ENCODE measurements around the gene FNIP2. TPM values are rescaled to one million over a fixed set of nuclear protein-coding genes. Genes with fewer than 3 reads are reported as not detected.

FNIP2 gene
- total and polyA plus RNA-seq, 2 donors (not counting 1 experiment from before 2014, with no cell fraction given): 0.03 to 0.17 TPM

DNA sequence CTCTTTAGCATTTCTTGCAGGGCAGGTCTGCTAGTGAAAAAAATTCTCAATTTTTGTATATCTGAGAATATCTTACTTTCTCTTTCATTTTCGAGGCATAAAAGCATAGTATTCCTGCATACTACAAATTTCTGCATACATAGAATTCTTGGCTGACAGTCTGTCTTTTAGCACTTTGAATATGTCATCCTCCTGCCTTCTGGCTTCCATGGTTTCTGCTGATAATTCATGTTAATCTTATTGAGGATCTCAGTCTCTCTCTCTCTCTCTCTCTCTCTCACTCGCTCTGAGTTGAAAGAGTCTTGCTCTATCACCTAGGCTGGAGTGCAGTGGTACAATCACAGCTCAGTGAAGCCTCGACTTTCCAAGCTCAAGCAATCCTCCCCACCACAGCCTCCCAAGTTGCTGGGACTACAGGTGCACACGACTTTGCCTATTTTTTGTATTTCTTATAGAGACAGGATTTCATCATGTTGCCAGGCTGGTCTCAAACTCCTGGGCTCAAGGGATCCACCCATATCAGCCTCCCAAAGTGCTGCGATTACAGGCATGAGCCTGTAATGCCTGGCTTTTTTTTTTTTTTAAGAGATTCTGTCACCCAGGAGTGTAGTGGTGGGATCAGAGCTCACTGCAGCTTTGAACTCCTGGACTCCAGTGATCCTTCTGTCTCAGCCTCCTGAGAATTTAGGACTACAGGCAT is 161.3 kb downstream of the FNIP2 start:
- H3K4me3 Mint-ChIP-seq: peak overlapping the region; percentile 54
- H2AFZ ChIP-seq (ENCODE audit: insufficient read depth, low read depth, low read length, poor library complexity, severe bottlenecking): peak overlapping the region; percentile 63
- no peaks in the 10 kb centered on the region for H3K79me2 ChIP-seq (ENCODE audit: control insufficient read depth, insufficient read depth, low read length)
- no peak overlapping the region for H3K4me3 ChIP-seq (ENCODE audit: control extremely low read depth in 1 of 5, extremely low read depth in 1 of 5, insufficient read depth in 1 of 5, low read depth in 2 of 5, low read length in 4 of 5)
- H3K9me3 ChIP-seq (ENCODE audit: control extremely low read depth in 1 of 3, control insufficient read depth in 2 of 3, insufficient read depth in 1 of 3, low read length in 2 of 3): peaks cover 0 to 12% (median 0%) of the 10 kb centered on the region in 3 donors
- TF ChIP-seq EZH2 (IDR thresholded peaks at IDR 0.05; ENCODE audit: borderline replicate concordance, insufficient read depth, low read depth, low read length, poor library complexity, severe bottlenecking): no peak
- TF ChIP-seq, protein P1, sequence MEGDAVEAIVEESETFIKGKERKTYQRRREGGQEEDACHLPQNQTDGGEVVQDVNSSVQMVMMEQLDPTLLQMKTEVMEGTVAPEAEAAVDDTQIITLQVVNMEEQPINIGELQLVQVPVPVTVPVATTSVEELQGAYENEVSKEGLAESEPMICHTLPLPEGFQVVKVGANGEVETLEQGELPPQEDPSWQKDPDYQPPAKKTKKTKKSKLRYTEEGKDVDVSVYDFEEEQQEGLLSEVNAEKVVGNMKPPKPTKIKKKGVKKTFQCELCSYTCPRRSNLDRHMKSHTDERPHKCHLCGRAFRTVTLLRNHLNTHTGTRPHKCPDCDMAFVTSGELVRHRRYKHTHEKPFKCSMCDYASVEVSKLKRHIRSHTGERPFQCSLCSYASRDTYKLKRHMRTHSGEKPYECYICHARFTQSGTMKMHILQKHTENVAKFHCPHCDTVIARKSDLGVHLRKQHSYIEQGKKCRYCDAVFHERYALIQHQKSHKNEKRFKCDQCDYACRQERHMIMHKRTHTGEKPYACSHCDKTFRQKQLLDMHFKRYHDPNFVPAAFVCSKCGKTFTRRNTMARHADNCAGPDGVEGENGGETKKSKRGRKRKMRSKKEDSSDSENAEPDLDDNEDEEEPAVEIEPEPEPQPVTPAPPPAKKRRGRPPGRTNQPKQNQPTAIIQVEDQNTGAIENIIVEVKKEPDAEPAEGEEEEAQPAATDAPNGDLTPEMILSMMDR (IDR thresholded peaks at IDR 0.05): no peak
- WGBS (ENCODE audit: insufficient coverage): no CpG with 5 or more reads among the region's 5 CpGs
- H3K9ac ChIP-seq (ENCODE audit: low read length): peak overlapping the region; percentile 19
- H3K36me3 ChIP-seq (replicated peaks in 1 of 2; ENCODE audit: control extremely low read depth in 1 of 2, control insufficient read depth in 1 of 2, extremely low read depth in 1 of 2, insufficient read depth in 2 of 2, low read length in 1 of 2): no peaks in the 10 kb centered on the region
- H3K27me3 Mint-ChIP-seq: no peaks in the 10 kb centered on the region
- intact Hi-C loops (cut with micrococcal nuclease): no loop called here
- no peaks in the 10 kb centered on the region for H4K20me1 ChIP-seq (ENCODE audit: control insufficient read depth, insufficient read depth, low read length, poor library complexity, severe bottlenecking)
- H3K27ac Mint-ChIP-seq: no peak overlapping the region
- DNase-seq: no peak
- peaks cover 0 to 1% (median 0%) of the 10 kb centered on the region in 4 experiments for H3K27me3 ChIP-seq (replicated peaks in 1 of 4; ENCODE audit: control extremely low read depth in 1 of 4, control insufficient read depth in 3 of 4, insufficient read depth in 4 of 4, low read length in 3 of 4)
- peaks cover 0 to 3% of the 10 kb centered on the region in 2 donors for H3K4me1 ChIP-seq (ENCODE audit: control insufficient read depth in 2 of 2, insufficient read depth in 2 of 2, low read length in 2 of 2)
- H3K4me2 ChIP-seq (replicated peaks; ENCODE audit: low read depth, low read length, poor library complexity, severe bottlenecking): peak overlapping the region; percentile 40
- no peaks in the 10 kb centered on the region for H3K9me3 Mint-ChIP-seq (ENCODE audit: insufficient read depth)
- no peak for ATAC-seq (ENCODE audit: low read depth)
- H3K4me1 Mint-ChIP-seq: peaks cover 4% of the 10 kb centered on the region
- H3K27ac ChIP-seq (ENCODE audit: low read length in 2 of 2): no peak overlapping the region
- ChIA-PET POLR2A (no interaction called here), CTCF (no interaction called here)

DNA sequence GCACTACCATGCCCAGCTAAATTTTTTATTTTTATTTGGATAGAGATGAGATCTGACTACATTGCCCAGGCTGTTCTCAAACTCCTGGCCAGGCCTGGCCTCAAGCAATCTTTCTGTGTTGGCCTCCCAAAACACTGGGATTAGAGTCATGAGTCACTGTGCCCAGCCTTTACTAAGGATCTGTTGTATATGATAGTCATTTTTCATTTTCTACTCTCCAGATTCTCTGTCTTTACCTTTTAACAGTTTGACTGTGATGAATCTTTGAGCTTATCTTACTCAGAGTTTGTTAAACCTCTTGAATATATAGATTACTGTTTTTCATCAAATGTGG is 161.8 kb downstream of the FNIP2 start:
- H3K27me3 ChIP-seq (replicated peaks in 1 of 4; ENCODE audit: control extremely low read depth in 1 of 4, control insufficient read depth in 3 of 4, insufficient read depth in 4 of 4, low read length in 3 of 4): peaks cover 0 to 3% (median 0%) of the 10 kb centered on the region in 4 experiments
- Mint-ChIP-seq H3K27me3 (no peaks in the 10 kb centered on the region), H3K27ac (no peak overlapping the region), H3K4me3 (no peak overlapping the region), H3K4me1 (peaks cover 4% of the 10 kb centered on the region), H3K9me3 (ENCODE audit: insufficient read depth) (no peaks in the 10 kb centered on the region)
- POLR2A ChIA-PET: no interaction called here
- H2AFZ ChIP-seq (ENCODE audit: insufficient read depth, low read depth, low read length, poor library complexity, severe bottlenecking): peak overlapping the region; percentile 63
- no peaks in the 10 kb centered on the region for H3K79me2 ChIP-seq (ENCODE audit: control insufficient read depth, insufficient read depth, low read length)
- no peak overlapping the region for H3K4me3 ChIP-seq (ENCODE audit: control extremely low read depth in 1 of 5, extremely low read depth in 1 of 5, insufficient read depth in 1 of 5, low read depth in 2 of 5, low read length in 4 of 5)
- H3K4me1 ChIP-seq (ENCODE audit: control insufficient read depth in 2 of 2, insufficient read depth in 2 of 2, low read length in 2 of 2): peaks cover 0 to 3% of the 10 kb centered on the region in 2 donors
- no peak overlapping the region for H3K9ac ChIP-seq (ENCODE audit: low read length)
- no peaks in the 10 kb centered on the region for H3K36me3 ChIP-seq (replicated peaks in 1 of 2; ENCODE audit: control extremely low read depth in 1 of 2, control insufficient read depth in 1 of 2, extremely low read depth in 1 of 2, insufficient read depth in 2 of 2, low read length in 1 of 2)
- CTCF ChIA-PET: no interaction called here
- no peak overlapping the region for H3K4me2 ChIP-seq (replicated peaks; ENCODE audit: low read depth, low read length, poor library complexity, severe bottlenecking)
- no peak for TF ChIP-seq EZH2 (IDR thresholded peaks at IDR 0.05; ENCODE audit: borderline replicate concordance, insufficient read depth, low read depth, low read length, poor library complexity, severe bottlenecking)
- TF ChIP-seq, protein P1 (IDR thresholded peaks at IDR 0.05): no peak
- no peak overlapping the region for H3K27ac ChIP-seq (ENCODE audit: low read length in 2 of 2)
- ATAC-seq (ENCODE audit: low read depth): no peak
- DNase-seq: no peak
- H4K20me1 ChIP-seq (ENCODE audit: control insufficient read depth, insufficient read depth, low read length, poor library complexity, severe bottlenecking): no peaks in the 10 kb centered on the region
- H3K9me3 ChIP-seq (ENCODE audit: control extremely low read depth in 1 of 3, control insufficient read depth in 2 of 3, insufficient read depth in 1 of 3, low read length in 2 of 3): peaks cover 0 to 12% (median 0%) of the 10 kb centered on the region in 3 donors
- intact Hi-C loops (cut with micrococcal nuclease): no loop called here
